GM19467 (cell line): ENCODE data around the gene PAK4.
"Not testable (repeated sequence)": the region's sequence is repeated elsewhere in the genome, so short reads cannot be mapped to it uniquely, and the experiment has no call there.

Source experiments
- ATAC-seq: cut with Tn5 transposase; IDR thresholded peaks from one replicate; pipeline ENCODE4 v1.9.1; 2021; ENCODE audit warnings: mild to moderate bottlenecking, moderate library complexity; ENCODE audit not compliant: unreplicated experiment

The PAK4 gene

GRCh38 chr19:39125554-39126311, at the start of gene PAK4:
Gene PAK4 (plus strand): TSS chr19:39125786. CDS start chr19:39169554, 43,768 bp downstream.
- peak; percentile 91 for ATAC-seq

DNA sequence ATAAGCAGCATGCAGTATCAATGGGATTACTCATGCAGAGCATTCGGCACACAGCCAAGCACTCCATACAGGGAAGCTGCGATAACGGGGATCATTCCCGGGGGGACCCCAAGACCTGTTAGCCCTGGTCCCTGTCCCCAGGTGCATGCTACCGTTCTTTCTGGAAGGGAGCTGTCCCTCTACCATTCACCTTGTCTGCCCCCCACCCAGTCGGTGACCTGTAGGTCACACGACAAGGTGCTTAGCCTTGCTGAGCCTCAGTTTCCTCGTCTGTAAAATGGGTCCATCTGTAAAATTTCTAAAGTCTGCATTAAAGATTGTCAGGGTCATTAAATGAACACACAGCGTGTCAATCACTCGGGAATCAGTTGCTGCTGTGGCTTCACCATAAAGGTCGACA, 48.3 kb upstream of the PAK4 start:
- no peak for ATAC-seq

DNA sequence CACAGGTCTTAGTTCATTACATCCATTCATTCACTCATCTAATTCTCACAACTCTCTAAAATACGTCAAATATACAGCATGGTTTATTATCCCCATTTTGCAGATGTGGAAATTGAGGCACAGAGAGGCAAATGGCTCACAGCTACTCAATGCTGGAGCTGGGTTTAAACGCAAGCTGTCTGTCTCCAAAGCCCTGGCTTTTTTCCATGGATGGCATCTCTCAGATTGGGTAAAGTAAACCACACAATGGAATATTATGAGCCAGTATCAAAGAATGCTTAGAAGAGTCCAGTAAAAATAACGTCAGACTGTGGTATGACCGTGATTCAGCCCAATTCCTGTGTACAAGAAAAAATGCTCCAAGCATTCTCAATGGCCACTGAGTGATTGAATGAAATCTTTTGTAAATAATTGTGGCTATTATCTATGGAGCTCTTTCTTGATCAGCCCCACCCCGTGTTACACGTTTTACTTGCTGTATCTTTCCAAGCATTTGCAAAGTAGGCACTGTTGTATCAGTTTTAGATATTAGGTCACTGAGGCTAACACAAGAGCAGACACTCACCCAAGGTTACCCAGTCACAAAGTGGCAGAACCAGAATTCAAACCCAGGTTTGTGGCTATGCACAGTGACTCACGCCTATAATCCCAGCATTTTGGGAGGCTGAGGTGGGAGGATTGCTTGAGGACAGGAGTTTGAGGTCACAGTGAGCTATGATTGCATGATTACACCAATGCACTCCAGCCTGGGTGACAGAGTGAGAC, 47.0 kb upstream of the PAK4 start:
- no peak for ATAC-seq

GRCh38 chr19:39080431-39080830, 45.2 kb upstream of the PAK4 start:
- ATAC-seq: no peak

DNA sequence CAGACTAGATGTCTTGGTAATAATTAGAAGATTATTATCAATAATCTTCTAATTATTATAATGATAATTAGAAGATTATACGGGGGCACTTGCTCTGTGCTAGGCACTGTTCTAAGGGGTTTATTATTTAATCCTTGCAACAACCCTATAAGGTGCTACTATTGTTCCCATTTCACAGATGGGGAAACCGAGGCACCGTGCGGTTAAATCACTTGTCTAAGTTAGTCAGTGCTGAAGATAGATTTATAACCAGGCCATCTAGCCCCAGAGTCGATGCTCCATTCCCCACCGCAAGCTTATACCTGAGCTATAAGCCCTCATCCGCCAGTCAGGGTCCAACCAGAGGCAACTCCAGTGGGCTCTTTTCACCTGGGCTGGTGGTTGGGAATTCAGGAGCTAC, 43.4 kb upstream of the PAK4 start:
- no peak for ATAC-seq

- no peak for ATAC-seq
These were observed 42.6 kb upstream of the PAK4 start for GRCh38 chr19:39082745-39083598.

GRCh38 chr19:39083599-39083982, 42.0 kb upstream of the PAK4 start:
- no peak for ATAC-seq

DNA sequence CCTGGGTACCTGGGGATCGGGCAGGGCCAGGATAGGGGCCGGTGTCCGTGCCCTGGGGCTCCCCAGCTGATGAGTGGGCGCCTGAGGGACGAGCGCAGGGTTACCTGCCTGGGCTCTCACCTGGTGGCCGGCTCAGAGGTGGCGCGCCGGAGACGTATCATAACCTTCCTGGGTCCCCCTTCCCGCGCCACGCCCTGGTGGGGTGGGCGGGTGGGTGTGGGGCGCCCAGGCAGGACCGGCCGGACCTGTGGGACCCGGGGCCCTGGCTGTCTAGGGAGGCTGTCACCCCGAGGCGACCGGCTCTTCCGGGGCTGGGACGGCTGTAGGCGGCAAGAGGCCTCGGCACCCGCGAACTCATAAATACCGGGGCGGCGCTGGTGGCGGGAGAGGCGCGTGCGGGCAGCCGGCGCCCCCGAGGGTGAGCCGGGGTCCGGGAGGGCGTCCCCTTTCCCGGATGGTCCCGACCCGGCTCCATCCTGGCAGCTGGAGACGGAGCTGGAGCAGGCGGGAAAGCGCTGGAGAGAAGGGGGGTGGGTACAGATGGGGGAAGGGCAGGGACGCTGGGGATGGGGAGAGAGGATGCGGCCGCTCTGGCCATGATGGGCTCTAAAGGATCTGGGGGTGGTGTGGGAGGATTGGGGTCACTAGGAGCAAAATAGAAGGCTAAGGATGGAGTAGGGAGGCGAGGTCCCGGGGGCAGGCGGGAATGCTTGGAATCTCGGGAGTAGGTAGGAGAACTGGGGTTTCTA, 41.4 kb upstream of the PAK4 start, which contains the start of gene ACP7:
Gene ACP7 (plus strand): TSS at position 386 of the 749 bp plus-strand sequence. CDS start 902 bp downstream, outside the sequence.
- no peak for ATAC-seq

DNA sequence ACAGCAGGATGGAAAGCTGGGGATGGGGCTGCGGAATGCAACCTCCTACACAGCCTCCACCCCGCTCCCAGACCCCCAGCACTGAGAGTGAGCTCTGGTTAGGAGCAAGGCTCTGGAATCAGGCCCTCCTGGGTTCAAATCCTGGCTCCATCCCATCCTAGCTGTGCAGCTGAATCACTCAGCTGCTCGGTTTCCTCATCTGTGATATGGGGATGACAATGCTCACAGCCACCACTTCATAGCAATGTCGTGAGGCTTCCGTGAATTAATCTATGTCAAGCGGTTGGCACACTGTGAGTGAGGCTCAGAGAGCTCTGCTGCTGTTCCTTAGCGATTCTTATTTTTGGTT, 40.9 kb upstream of the PAK4 start:
- ATAC-seq: no peak

- ATAC-seq: no peak
These were observed 40.2 kb upstream of the PAK4 start for GRCh38 chr19:39085392-39085791.

DNA sequence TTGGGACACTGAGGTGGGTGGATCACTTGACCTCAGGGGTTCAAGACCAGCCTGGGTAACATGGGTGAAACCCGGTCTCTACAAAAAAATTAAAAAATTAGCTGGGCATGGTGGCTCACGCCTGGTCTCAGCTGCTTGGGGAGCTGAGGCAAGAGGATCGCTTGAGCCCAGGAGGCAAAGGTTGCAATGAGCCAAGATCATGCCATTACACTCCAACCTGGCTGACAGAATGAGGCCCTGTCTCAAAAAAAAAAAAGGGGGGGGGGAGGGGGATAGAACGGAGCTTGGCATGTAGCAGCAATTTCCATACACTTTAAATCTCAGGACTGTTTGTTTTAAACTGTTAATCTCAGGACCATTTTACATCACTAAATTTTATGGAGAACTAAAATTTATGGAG, 39.2 kb upstream of the PAK4 start:
- no peak for ATAC-seq

GRCh38 chr19:39087907-39088686, 37.5 kb upstream of the PAK4 start:
- no peak for ATAC-seq

GRCh38 chr19:39090016-39090415, 35.6 kb upstream of the PAK4 start:
- not testable (repeated sequence) for ATAC-seq

- no peak for ATAC-seq
These were observed 34.7 kb upstream of the PAK4 start for GRCh38 chr19:39090881-39091280.

DNA sequence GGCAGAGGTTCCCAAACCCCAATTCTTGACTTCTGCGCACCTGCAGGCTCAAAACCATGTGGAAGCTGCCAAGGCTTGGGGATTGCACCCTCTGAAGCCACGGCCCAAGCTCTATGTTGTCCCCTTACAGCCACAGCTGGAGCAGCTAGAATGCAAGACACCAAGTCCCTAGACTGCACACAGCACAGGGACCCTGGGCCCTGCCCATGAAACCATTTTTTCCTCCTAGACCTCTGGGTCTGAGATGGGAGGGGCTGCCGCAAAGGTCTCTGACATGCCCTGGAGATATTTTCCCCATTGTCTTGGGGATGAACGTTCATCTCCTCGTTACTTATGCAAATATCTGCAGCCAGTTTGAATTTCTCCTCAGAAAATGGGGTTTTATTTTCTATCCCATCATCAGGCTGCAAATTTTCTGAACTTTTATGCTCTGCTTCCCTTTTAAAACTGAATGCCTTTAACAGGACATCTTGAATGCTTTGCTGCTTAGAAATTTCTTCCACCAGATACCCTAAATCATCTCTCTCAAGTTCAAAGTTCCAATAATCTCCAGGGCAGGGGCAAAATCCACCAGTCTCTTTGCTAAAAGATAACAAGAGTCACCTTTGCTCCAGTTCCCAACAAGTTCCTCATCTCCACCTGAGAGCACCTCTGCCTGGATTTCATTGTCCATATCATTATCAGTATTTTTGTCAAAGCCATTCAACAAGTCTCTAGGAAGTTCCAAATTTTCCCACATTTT, 29.6 kb upstream of the PAK4 start:
- ATAC-seq: not testable (repeated sequence)

DNA sequence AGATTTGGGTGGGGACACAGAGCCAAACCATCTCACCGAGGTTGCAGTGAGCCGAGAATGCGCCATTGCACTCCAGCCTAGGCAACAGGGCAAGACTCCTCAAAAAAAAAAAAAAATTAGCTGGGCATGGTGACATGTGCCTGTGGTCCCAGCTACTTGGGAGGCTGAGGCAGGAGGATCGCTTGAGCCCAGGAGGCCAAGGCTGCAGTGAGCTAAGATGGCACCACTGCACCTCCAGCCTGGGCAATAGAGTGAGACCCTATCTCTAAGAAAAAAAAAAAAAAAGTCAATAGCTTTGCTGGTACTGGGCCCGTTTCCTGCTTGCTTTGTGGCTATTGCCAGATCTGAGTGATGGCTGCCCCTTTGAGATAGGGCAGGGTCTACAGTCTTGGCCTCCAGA, 28.3 kb upstream of the PAK4 start:
- no peak for ATAC-seq

GRCh38 chr19:39097721-39098120, 27.9 kb upstream of the PAK4 start:
- ATAC-seq: no peak

DNA sequence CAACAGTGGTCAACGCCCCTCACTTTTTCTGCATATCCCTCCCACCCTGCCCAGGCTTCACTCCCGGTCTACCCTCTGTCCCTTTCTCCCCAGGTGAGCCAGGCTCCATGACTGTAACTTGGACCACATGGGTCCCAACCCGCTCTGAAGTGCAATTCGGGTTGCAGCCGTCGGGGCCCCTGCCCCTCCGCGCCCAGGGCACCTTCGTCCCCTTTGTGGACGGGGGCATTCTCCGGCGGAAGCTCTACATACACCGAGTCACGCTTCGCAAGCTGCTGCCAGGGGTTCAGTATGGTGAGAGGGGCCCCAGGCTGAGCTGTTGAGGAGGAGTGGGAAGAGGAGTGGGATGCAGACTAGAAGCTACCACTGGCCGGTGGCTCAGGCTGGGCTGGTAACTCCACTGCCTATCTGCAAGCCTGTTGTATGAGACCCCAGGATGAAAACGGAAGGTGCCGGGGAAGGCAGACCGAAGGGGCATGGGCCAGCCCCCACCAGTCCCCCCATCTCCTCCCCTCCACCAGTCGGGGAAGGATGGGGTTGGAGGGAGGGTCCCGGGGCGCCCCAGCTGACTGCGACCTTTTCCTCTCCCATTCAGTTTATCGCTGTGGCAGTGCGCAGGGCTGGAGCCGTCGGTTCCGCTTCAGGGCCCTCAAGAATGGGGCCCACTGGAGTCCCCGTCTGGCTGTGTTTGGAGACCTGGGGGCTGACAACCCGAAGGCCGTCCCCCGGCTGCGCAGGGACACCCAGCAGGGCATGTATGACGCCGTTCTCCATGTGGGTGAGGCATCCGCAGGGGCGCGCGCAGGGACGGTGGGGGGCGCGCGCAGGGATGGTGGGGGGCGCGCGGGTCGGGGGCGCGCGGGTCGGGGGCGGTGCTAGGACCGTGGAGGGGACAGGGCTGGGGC, 27.0 kb upstream of the PAK4 start:
- ATAC-seq: no peak
